Chondrocyte (in vitro differentiated cells): ENCODE data around the gene LBH. TPM values are rescaled to one million over a fixed set of nuclear protein-coding genes. Genes with fewer than 3 reads are reported as not detected.

ENCODE experiments used
- DNase-seq: peaks from one replicate; pipeline ENCODE4 v3.0.0; 2021; ENCODE audit warnings: mixed read lengths, low spot score
- H3K27ac Mint-ChIP-seq: one replicate; pipeline ENCODE4 v1.8.0; 2021; ENCODE audit warnings: mild to moderate bottlenecking, moderate library complexity, mixed read lengths; ENCODE audit not compliant: unreplicated experiment
- H3K27me3 Mint-ChIP-seq: 2 replicates; pipeline ENCODE4 v1.8.0; 2021; ENCODE audit warnings: low read depth, mixed read lengths
- H3K36me3 Mint-ChIP-seq: 2 replicates; pipeline ENCODE4 v1.8.0; 2021; ENCODE audit warnings: low read depth, mixed read lengths
- H3K4me1 Mint-ChIP-seq: 2 replicates; pipeline ENCODE4 v1.8.0; 2021; ENCODE audit warnings: low read depth, mild to moderate bottlenecking, mixed read lengths
- H3K4me3 Mint-ChIP-seq: one replicate; pipeline ENCODE4 v1.8.0; 2021; ENCODE audit warnings: mild to moderate bottlenecking, moderate library complexity, mixed read lengths; ENCODE audit not compliant: unreplicated experiment
- H3K9me3 Mint-ChIP-seq: 2 replicates; pipeline ENCODE4 v1.8.0; 2021; ENCODE audit warnings: low read depth, mixed read lengths
- CTCF ChIP-seq: fragments of 200-600 bp; sonication (generic); IDR thresholded peaks from 2 replicates; pipeline ENCODE4 v1.5.0; 2021; ENCODE audit warnings: antibody characterized with exemption, mild to moderate bottlenecking, moderate library complexity
- total RNA-seq: library from RNA; stranded (reverse); gene quantifications from 3 replicates; pipeline ENCODE4 v1.2.1, GENCODE V29; 2021

LBH gene
- total RNA-seq, 1 donor from 2014 or later: 88.8 TPM

GRCh38 chr2:30195016-30195415, 36.3 kb upstream of the LBH start:
- H3K9me3 Mint-ChIP-seq: no peaks in the 10 kb centered on the region
- H3K4me1 Mint-ChIP-seq: peaks cover 5% of the 10 kb centered on the region
- no peak overlapping the region for H3K4me3 Mint-ChIP-seq
- no peak for TF ChIP-seq CTCF
- no peaks in the 10 kb centered on the region for H3K36me3 Mint-ChIP-seq
- H3K27ac Mint-ChIP-seq: no peak overlapping the region
- no peak for DNase-seq
- no peaks in the 10 kb centered on the region for H3K27me3 Mint-ChIP-seq

- peaks cover 14% of the 10 kb centered on the region for H3K4me1 Mint-ChIP-seq
- H3K27me3 Mint-ChIP-seq: no peaks in the 10 kb centered on the region
- no peak for DNase-seq
- no peaks in the 10 kb centered on the region for H3K9me3 Mint-ChIP-seq
- TF ChIP-seq CTCF: peak; percentile 25
- H3K36me3 Mint-ChIP-seq: no peaks in the 10 kb centered on the region
- no peak overlapping the region for H3K27ac Mint-ChIP-seq
- H3K4me3 Mint-ChIP-seq: no peak overlapping the region
These were observed 33.7 kb upstream of the LBH start for GRCh38 chr2:30197570-30198192.

GRCh38 chr2:30201990-30202389, 29.3 kb upstream of the LBH start:
- no peak for DNase-seq
- peak overlapping the region; percentile 8 for H3K27ac Mint-ChIP-seq
- H3K4me3 Mint-ChIP-seq: no peak overlapping the region
- TF ChIP-seq CTCF: no peak
- H3K4me1 Mint-ChIP-seq: peaks cover 21% of the 10 kb centered on the region
- no peaks in the 10 kb centered on the region for H3K36me3 Mint-ChIP-seq
- no peaks in the 10 kb centered on the region for H3K9me3 Mint-ChIP-seq
- no peaks in the 10 kb centered on the region for H3K27me3 Mint-ChIP-seq

- no peak for TF ChIP-seq CTCF
- Mint-ChIP-seq H3K4me1 (peaks cover 21% of the 10 kb centered on the region), H3K9me3 (no peaks in the 10 kb centered on the region), H3K4me3 (no peak overlapping the region), H3K27me3 (no peaks in the 10 kb centered on the region), H3K27ac (no peak overlapping the region), H3K36me3 (no peaks in the 10 kb centered on the region)
- DNase-seq: no peak
These were observed 28.2 kb upstream of the LBH start for GRCh38 chr2:30203156-30203555.

GRCh38 chr2:30204281-30204680, 27.1 kb upstream of the LBH start:
- no peaks in the 10 kb centered on the region for H3K27me3 Mint-ChIP-seq
- H3K27ac Mint-ChIP-seq: no peak overlapping the region
- H3K9me3 Mint-ChIP-seq: no peaks in the 10 kb centered on the region
- peaks cover 26% of the 10 kb centered on the region for H3K4me1 Mint-ChIP-seq
- no peak overlapping the region for H3K4me3 Mint-ChIP-seq
- DNase-seq: no peak
- TF ChIP-seq CTCF: no peak
- H3K36me3 Mint-ChIP-seq: no peaks in the 10 kb centered on the region
